Esophagus squamous epithelium (tissue), 5 donors: ENCODE measurements around the gene SMR3A. TPM values are rescaled to one million over a fixed set of nuclear protein-coding genes. Genes with fewer than 3 reads are reported as not detected.

ENCODE experiments used
- DNase-seq: peaks from one replicate; lab custom pipeline; 2025; lab: John Stamatoyannopoulos, UW
- H3K27ac ChIP-seq, 4 donors: fragments of 200-600 bp; sonication (generic); one replicate each; pipeline ENCODE4 v1.5.1; 2016 to 2019; ENCODE audit warnings: mild to moderate bottlenecking in 1 of 4
- H3K27me3 ChIP-seq, 4 donors: fragments of 200-600 bp; sonication (generic); 1 replicate in 3 of 4; 2 replicates in 1 of 4; pipeline versions ENCODE4 v1.5.1 to v1.6.0; 2017 to 2021; ENCODE audit warnings: antibody characterized with exemption in 1 of 4
- H3K36me3 ChIP-seq, 3 donors: fragments of 200-600 bp; sonication (generic); one replicate each; pipeline ENCODE4 v1.5.1; 2016 to 2019
- H3K4me1 ChIP-seq, 3 donors: fragments of 200-600 bp; sonication (generic); one replicate each; pipeline ENCODE4 v1.5.1; 2017 to 2019
- H3K4me3 ChIP-seq, 4 donors: fragments of 200-600 bp; sonication (generic); 1 replicate in 3 of 4; 2 replicates in 1 of 4; pipeline ENCODE4 v1.5.1; 2016 to 2019; ENCODE audit warnings: mild to moderate bottlenecking in 2 of 4, moderate library complexity in 1 of 4
- H3K9me3 ChIP-seq, 3 donors: fragments of 200-600 bp; sonication (generic); one replicate each; pipeline ENCODE4 v1.5.1; 2016 to 2019
- CTCF ChIP-seq, 6 experiments: fragments of 450-650 bp in 4 of 6; fragments of 200-600 bp in 2 of 6; sonication (generic) in 2 of 6; IDR thresholded peaks; one replicate each; pipeline ENCODE4 v1.5.1; 2016 to 2019; ENCODE audit warnings: antibody characterized with exemption in 6 of 6, mild to moderate bottlenecking in 4 of 6, moderate library complexity in 4 of 6
- POLR2A ChIP-seq, 4 donors: fragments of 450-650 bp; IDR thresholded peaks; one replicate each; pipeline ENCODE4 v1.6.1; 2017; ENCODE audit warnings: antibody characterized with exemption in 4 of 4, mild to moderate bottlenecking in 4 of 4, moderate library complexity in 3 of 4
- WGBS, 2 donors: methylation state at CpG; one replicate each; pipeline ENCODE4 v1.1.5; 2018; 5-methylcytosine and 5-hydroxymethylcytosine counted together
- intact Hi-C: fragments of 100-400 bp; cut with DNase I; formaldehyde crosslinking; loops from one replicate; pipeline ENCODE4 v1.15.0; 2022
- total RNA-seq, 4 donors: library from RNA; depleted of rRNA; stranded (reverse); fragments of >200 nt; gene quantifications; one replicate each; pipeline ENCODE4 v1.1.0, GENCODE V29; 2016
- donor health status: DM: yes; HTN: yes; CAD: no.

SMR3A gene
- total RNA-seq, 4 donors from 2014 or later: not detected

- Histone ChIP-seq H3K27ac (no peak overlapping the region), H3K36me3 (no peaks in the 10 kb centered on the region), H3K9me3 (no peaks in the 10 kb centered on the region), H3K4me1 (no peaks in the 10 kb centered on the region), H3K27me3 (no peaks in the 10 kb centered on the region), H3K4me3 (no peak overlapping the region)
- DNase-seq: no peak
- TF ChIP-seq POLR2A (IDR thresholded peaks at IDR 0.05): no peak
- no peak for TF ChIP-seq CTCF (IDR thresholded peaks at IDR 0.05)
- 19 to 21% methylated on average over 2 of the region's 2 CpGs for WGBS, 2 donors
- intact Hi-C loops: no loop called here
These were observed 4.9 kb downstream of the SMR3A start for GRCh38 chr4:70365479-70365878.

- DNase-seq: no peak
- intact Hi-C loops: no loop called here
- no peaks in the 10 kb centered on the region for H3K4me1 ChIP-seq
- H3K9me3 ChIP-seq: no peaks in the 10 kb centered on the region
- no peak overlapping the region for H3K27ac ChIP-seq
- H3K27me3 ChIP-seq: no peaks in the 10 kb centered on the region
- no peak overlapping the region for H3K4me3 ChIP-seq
- H3K36me3 ChIP-seq: no peaks in the 10 kb centered on the region
- 89 to 91% methylated on average over 1 of the region's 1 CpG for WGBS, 2 donors
- TF ChIP-seq POLR2A (IDR thresholded peaks at IDR 0.05) (no peak), CTCF (IDR thresholded peaks at IDR 0.05) (no peak)
These were observed 7.3 kb downstream of the SMR3A start for GRCh38 chr4:70367813-70368212.

GRCh38 chr4:70371987-70372386 lies 11.4 kb downstream of the SMR3A start:
- no peaks in the 10 kb centered on the region for H3K27me3 ChIP-seq
- H3K36me3 ChIP-seq: no peaks in the 10 kb centered on the region
- no peak overlapping the region for H3K4me3 ChIP-seq
- intact Hi-C loops: no loop called here
- TF ChIP-seq CTCF (IDR thresholded peaks at IDR 0.05) (no peak), POLR2A (IDR thresholded peaks at IDR 0.05) (no peak)
- no peaks in the 10 kb centered on the region for H3K4me1 ChIP-seq
- WGBS, 2 donors: 73 to 78% methylated on average over 4 of the region's 4 CpGs
- no peak for DNase-seq
- no peaks in the 10 kb centered on the region for H3K9me3 ChIP-seq
- H3K27ac ChIP-seq: no peak overlapping the region

- Histone ChIP-seq H3K36me3 (no peaks in the 10 kb centered on the region), H3K9me3 (no peaks in the 10 kb centered on the region), H3K4me3 (no peak overlapping the region), H3K27ac (no peak overlapping the region), H3K4me1 (no peaks in the 10 kb centered on the region), H3K27me3 (no peaks in the 10 kb centered on the region)
- DNase-seq: no peak
- intact Hi-C loops: no loop called here
- 85% methylated on average over 3 of the region's 3 CpGs for WGBS, 2 donors
- TF ChIP-seq CTCF (IDR thresholded peaks at IDR 0.05): no peak
- TF ChIP-seq POLR2A (IDR thresholded peaks at IDR 0.05): no peak
These were observed 12.2 kb downstream of the SMR3A start for GRCh38 chr4:70372760-70373159.

- Histone ChIP-seq H3K4me1 (no peaks in the 10 kb centered on the region), H3K36me3 (no peaks in the 10 kb centered on the region), H3K9me3 (no peaks in the 10 kb centered on the region), H3K27me3 (no peaks in the 10 kb centered on the region), H3K4me3 (no peak overlapping the region), H3K27ac (no peak overlapping the region)
- 29 to 34% methylated on average over 3 of the region's 3 CpGs for WGBS, 2 donors
- no peak for DNase-seq
- intact Hi-C loops: no loop called here
- TF ChIP-seq CTCF (IDR thresholded peaks at IDR 0.05): no peak
- no peak for TF ChIP-seq POLR2A (IDR thresholded peaks at IDR 0.05)
These were observed 20.0 kb downstream of the SMR3A start for GRCh38 chr4:70380578-70380977.
